Frontal cortex (tissue), 4 donors: Measurements from ENCODE around the gene RAB40C. TPM values are rescaled to one million over a fixed set of nuclear protein-coding genes. Genes with fewer than 3 reads are reported as not detected.
"Not testable (repeated sequence)": the region's sequence is repeated elsewhere in the genome, so short reads cannot be mapped to it uniquely, and the experiment has no call there.

Experiments used
- DNase-seq, 2 donors: peaks; one replicate each; pipeline ENCODE4 v3.0.0; 2012; ENCODE audit warnings: low spot score in 2 of 2
- FAIRE-seq: peaks from 2 replicates; lab custom pipeline; 2012; peaks lifted over from hg19 to GRCh38; lab: Jason Lieb, UNC
- total RNA-seq: library from RNA; depleted of rRNA; stranded (reverse); fragments of >200 nt; gene quantifications from one replicate; pipeline ENCODE4 v1.2.3, GENCODE V29; 2014
- donor health status: control.
- donor health status: control.
- donor health status: control.

RAB40C gene
- total RNA-seq, 1 donor from 2014 or later: 25.3 TPM

DNA sequence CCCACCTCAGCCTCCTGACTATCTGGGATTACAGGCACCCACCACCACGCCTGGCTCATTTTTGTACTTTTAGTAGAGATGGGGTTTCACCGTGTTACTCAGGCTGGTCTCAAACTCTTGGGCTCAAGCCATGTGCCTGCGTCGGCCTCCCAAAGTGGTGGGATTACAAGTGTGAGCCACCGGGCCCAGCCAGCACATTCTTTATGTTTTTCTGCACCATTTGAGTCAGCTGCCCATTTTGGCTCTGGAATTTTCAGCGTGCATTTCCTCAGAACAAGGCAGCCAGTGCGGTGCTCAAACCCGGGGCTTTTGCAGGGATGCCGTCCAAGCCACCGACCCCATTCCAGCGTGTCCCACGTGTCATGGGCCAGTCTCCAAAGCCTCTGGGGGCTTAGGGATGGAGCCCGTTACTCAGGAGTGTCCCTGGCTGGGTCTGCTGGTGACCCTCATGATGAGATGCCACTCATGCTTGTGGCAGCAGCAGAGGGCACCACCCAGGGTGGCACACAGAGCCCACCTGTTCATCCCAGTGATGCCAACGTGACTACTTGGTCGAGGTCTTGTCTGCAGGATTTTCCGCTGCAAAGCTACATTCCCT is 3.7 kb upstream of the RAB40C start:
- FAIRE-seq (no peak), DNase-seq (no peak)

DNA sequence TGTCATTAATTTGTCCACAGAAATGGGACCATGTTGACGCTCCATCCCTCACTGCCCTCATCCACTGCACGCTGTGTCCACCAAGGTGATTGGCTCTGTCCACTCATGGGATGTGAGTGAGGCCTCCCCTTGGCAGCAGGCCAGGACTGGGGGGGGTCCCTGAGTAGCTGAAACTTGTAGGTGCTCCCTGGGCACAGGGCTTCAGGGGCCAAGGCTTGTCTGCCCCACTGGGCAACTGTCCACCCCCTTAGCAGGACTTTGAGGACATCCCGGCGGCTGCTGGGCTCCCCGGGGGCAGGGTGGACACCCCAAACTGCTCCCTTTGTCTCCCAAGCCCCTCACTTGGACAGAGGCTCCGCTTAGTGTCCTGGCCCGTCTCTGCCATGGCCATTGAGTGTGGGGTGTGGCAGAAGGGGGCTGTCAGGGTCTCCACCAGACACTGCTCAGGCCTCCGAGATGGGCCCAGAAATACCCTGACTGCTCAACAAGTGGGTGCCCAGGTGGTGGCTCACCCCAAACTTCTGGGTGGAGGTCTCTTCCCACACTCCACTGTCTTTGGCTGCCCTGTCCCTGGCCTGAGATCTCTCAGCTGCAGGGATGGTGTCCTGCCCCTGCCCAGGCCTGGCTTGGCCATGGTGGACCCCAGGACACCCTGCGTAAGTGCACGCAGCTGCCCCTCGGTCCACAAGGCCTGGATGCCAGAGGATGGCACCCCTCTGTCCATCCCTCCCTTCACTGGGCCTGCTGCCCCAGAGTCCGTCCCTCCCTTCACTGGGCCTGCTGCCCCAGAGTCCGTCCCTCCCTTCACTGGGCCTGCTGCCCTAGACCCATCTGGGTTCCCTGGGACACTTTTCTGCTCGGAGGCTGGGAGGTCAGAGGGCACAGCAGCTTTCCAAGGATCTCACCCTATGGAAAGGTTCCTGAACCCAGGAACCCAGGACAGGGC is 2.9 kb upstream of the RAB40C start:
- no peak for FAIRE-seq
- no peak for DNase-seq

DNA sequence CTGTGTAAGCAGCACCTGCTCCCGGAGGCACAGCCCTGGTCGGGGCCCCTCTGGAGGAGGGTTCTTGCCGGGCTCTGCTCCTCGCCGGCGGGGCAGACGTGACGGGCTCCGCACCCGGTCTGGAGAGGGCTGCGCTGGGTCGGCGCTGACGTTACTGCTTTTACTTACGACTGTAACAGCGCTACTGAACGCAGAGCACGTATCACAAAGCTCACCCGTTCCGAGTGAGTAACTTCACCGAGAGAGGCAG is 1.3 kb upstream of the RAB40C start:
- FAIRE-seq (no peak), DNase-seq (no peak)

DNA sequence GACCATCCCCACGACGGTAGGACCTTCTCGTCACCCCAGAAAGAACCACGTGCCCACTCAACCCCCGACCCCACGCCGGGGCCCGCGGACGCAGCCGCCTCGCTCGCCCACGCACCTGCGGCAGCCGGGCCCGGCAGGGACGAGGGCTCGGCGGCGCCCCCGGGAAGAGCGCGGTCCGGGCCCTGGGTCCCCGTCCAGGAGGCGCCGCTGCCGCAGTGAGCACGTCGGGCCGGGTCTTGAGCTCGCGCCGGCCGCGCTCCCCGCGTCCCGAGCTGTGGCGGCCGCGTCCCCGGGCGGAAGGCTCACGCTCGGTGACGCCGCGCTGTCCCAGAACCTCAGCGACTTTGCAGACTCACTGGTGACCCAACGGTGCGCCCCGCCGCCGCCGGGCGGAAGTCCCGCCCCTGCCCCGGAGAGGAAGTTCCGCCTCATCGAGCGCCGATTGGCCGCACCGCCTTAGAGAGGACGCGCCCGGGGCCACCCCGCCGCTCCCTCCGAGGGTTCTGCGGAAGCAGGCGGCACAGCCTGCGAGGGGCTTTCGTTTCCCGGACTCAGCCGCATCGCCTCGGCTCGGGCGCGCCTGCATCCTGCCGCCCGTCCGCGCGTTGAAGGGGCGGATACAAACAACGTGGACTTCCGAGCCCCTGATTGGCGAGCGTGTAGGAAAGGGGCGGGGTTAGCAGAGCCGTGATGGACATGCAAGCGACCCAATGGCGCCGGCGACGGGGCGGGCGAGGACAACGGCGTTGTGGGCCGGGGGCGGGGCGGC is 793 bp upstream of the RAB40C start:
- peak; percentile 92 to 97 for DNase-seq
- no peak for FAIRE-seq

DNA sequence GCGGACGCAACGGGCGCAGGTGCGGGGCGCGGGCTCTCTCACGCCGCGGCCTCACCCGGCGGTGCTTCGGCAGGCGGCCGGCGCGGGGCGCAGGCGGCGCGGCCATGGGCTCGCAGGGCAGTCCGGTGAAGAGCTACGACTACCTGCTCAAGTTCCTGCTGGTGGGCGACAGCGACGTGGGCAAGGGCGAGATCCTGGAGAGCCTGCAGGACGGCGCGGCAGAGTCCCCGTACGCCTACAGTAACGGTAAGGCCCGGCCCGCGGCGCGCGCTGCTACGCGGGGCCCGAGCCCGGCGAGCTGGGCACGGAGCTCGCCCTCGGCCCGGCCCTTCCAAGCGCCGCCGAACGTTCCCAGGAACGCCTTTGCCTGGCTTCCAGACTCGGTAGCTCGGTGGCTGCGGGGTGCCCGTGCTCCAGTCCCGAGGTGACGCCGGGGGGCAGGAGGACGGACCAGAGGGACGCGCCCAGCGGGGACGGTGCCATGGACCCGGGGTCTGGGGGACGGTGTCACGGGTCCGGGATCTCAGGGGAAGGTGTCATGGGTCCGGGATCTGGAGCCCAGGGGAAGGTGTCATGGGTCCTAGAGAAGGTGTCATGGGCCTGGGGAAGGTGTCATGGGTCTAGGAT is 435 bp downstream of the RAB40C start:
- no peak for FAIRE-seq
- no peak for DNase-seq

DNA sequence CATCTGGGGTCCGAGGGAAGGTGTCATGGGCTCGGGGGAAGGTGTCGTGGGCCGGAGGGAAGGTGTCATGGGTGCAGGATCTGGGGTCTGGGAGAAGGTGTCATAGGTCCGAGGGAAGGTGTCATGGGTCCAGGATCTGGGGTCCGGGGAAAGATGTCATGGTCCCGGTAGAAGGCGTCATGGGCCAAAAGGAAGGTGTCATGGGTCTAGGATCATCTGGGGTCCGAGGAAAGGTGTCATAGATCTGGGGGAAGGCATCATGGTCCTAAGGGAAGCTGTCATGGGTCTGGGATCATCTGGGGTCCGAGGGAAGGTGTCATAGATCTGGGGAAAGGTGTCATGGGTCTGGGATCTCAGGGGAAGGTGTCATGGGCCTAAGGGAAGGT is 942 bp downstream of the RAB40C start:
- no peak for DNase-seq
- FAIRE-seq: no peak

DNA sequence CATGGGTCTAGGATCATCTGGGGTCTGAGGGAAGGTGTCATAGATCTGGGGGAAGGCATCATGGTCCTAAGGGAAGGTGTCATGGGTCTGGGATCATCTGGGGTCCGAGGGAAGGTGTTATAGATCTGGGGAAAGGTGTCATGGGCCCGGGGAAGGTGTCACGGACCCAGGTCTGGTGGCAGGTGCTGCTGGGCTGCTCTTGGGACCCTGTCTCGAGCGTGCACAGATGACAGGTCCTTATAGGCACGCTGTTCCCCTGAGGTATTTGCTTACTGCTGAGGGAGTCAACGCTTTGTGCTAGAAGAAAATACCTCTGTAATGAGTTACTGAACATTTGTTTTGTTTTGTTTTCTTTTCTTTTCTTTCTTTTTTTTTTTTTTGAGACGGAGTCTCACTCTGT is 1.4 kb downstream of the RAB40C start:
- no peak for DNase-seq
- FAIRE-seq: no peak

DNA sequence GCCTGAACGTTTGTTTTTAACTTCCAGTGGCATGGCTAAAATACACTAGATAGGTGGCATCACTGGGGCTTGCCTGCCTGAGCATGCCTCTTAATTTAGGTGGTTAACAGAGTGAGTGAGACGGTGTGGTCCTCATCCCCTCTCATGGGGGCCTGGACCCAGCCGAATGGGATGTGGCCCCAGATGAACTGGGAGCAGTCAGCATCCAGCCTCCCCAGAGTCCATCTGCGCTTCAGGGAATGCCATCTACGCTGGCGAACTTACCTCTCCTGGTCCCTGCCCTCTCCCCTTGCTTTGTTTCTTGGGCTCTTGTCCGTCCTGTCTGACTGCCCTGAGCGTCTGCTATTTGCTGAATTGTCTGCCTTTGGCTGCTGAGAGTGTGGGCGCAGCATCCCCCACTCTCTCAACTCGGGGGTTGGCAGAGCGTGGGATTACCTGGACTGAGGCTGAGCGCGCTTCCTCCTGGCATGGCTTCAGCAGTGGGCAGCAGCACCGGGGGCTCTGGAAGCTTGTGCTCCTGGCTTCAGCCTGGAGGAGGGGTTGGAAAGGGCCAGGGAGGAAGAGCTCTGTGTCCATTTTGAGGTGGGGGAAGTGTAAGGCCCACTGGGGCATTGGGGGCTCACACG is 2.1 kb downstream of the RAB40C start:
- DNase-seq (no peak), FAIRE-seq (no peak)

DNA sequence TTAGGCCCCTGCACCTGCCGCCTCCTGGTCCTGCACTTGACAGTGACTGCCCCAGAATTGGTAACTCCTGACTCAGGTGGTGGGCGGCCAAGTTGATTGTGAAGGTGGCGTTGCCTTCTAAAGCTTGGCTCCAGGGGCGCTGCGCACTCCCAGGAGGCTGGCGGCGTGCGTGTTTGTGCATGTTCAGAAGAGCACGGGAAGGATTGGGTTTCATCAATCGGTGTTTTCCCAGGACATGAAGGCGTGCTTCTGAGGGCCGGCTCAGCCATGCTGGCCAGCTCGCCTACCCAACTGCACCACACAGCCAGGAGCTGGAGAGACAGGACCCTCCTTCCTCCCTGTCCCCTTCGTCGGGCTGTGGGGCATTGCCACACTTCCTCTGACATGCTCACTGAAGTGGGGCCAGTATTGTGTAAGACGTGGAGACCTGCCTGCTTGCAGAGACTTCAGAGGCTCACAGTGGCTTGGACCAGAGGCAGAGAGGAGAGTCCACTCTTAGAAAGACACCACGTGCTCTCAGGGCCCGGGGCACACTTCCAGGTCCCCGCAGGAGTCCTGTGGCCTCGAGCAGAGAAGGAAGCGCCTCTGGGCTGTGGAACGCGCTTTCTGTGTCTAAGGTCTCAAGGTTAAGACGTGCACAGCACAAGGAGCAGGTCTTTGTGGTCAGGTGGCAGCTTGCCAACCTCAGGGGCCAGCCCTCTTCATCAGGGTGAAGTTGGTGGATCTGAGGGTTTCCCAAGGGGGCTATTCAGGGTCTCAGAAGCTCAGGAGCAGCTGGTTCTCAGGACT is 2.8 kb downstream of the RAB40C start:
- DNase-seq: peak in 1 of 2 donors; percentile 54
- no peak for FAIRE-seq

DNA sequence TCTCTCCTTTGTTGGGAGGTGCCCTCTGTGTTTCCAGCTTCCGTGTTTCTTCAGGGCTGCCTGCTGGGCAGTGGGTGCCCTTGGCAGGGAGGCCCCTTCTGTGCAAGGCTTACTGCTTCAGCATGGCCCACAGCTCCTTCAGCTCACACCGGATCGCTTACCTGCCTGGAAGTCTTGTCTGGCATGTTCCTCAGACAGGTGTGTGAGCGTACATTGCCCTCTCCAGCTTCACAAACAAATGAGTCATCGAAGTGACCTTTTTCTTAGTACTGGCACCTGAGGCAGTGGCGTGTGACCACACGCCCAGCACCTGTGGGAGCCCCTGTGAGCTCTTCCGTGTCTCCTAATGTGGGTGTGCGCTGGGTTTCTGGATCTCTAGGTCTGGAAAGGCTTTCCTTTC is 3.5 kb downstream of the RAB40C start:
- FAIRE-seq (no peak), DNase-seq (no peak)

DNA sequence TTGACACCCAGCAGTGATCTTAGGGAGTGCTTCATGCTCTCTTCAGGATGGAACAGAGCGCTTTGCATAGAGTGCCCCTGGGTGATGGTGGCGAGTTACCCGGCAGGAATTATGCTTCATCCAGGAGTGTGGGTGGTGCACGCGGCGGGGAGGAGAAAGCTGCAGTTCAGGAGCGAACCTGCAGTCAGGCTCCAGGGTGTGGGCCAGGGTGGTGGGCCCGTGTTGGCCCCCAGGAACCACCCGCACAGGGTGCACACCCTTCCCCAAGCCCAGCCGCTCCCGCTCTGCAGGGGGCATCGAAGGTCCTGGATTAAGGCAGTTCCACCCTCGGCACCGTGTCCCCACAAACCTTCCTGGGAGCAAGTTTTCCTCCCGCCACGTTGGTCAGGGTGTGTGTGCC is 3.9 kb downstream of the RAB40C start:
- FAIRE-seq: no peak
- no peak for DNase-seq

DNA sequence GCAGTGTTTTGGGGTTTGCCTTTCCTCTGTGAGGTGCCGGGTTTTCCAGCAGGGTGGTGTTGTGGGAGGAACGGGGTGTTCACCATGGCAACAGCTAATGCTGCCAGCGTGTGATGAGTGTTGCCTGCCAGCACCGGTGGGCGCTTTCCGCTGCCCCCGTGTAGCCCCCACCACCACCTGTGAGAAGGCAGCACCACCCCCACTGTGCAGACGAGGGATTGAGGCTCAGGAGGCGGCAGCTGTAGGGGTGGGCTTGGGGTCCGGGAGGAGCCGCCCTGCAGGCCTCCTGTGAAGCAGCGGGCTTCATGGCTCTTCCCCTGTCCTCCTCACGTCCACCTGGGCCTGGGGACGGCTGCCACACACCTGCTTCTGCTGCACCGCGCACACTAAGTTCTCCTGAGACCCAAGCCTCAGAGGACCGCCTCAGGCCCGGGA is 5.2 kb downstream of the RAB40C start:
- no peak for DNase-seq
- FAIRE-seq: no peak

DNA sequence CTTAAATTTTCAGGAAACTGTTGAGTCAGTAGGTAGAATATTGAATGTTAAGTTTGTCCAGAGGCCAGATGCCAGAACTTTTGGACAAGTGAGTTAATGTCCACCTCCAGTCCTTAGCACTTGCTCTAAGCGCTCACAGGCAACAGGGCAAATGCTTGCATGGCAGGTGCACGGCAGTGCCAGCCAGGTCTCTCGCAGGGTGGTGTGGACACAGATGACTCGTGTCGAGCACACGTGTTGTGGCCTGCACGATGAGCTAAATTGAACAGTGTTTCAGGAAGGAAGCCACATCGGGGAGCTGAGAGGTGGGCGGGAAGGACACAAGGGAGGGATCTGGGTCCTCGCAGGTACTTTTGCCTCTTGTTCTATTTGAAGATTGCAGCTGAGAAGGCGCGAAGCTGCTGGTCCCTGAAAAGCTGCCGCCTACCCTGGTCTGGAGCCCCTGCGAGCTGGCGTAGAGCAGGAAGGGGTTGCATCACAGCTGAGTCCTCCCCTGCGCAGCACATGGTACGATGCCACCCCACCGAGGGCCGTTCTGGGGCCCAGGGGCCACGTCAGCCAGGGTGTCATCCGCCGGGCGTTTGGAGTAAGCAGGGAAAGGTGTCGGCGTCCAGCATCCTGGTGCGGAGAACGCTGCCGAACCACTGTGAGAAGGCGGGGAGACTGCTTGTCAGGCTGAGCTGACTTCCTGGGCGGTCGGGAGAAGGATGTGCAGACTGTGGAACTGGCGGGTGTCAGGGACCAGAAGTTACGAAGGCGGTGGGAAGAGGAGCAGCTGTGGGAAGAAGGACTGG is 6.3 kb downstream of the RAB40C start:
- DNase-seq: no peak
- no peak for FAIRE-seq

DNA sequence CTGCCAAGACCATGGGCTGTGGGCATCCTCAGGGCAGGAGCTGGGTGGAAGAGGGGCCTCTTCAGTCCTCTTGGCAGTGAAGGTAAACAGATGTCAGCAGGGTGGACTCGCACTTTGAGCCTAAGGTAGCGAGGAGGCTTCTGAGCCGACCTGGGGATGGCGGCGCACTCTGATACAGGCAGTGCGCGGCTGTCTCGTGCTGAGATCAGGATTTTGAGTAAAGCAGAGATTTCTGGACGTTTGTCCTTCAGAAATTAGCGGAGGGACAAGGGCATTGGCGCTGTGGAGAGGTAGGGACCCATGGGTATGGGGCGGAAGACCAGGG is 6.8 kb downstream of the RAB40C start:
- no peak for FAIRE-seq

DNA sequence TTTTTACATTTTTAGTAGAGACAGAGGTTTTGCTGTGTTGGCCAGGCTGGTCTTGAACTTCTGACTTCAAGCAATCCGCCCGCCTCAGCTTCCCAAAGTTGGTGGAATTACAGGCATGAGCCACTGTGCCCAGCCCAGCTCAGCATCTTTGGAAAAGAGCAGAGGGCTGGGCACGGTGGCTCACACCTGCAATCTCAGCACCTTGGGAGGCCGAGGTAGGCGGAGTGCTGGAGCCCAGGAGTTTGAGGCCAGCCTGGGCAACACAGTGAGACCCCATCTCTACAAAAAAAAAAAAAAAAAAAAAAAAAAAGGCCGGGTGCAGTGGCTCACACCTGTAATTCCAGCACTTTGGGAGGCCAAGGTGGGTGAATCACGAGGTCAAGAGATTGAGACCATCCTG is 7.8 kb downstream of the RAB40C start:
- not testable (repeated sequence) for FAIRE-seq, DNase-seq

More for the DNA sequence above, 6.8 kb downstream of the RAB40C start:
- DNase-seq: no peak

DNA sequence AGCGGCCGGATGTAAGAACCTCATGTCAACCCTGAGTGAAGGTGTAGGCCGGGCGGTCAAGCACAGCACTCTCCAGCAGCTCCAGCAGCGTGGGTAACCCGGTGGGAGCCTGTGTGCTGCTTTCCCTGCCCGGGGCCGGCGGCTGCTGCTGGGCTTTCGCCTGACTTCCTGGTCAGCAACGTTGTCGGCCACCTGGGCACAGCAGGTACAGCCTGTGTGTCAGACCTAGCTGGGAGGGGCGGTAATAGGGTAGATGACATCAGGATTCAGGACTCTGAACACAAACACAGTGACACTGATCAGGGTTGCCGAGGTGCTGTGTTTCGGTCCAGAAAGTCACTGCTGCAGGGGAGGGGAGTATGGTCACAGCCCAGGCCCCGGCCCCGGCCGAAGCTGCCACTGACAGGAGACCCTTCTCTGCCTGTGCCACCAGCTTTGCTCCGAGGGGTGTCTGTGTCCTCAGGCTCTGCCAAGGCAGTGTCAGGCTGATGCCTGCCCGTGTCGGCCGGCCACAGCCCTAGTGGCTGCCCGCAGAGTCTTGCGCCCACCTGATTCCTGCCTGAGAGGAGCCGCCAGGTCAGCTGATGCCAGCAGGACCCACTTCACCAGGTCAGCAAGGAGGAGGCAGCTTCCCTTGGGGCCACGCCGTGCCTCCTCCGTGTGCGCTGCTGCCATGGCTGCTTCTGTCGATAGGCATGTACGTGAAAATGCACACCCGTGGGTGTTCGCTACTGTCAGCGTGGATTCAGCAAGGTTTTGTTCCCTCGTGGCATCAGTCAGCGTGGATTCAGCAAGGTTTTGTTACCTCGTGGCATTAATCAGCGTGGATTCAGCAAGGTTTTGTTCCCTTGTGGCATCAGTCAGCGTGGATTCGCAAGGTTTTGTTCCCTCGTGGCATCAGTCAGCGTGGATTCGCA is 9.2 kb downstream of the RAB40C start:
- DNase-seq (no peak), FAIRE-seq (no peak)

DNA sequence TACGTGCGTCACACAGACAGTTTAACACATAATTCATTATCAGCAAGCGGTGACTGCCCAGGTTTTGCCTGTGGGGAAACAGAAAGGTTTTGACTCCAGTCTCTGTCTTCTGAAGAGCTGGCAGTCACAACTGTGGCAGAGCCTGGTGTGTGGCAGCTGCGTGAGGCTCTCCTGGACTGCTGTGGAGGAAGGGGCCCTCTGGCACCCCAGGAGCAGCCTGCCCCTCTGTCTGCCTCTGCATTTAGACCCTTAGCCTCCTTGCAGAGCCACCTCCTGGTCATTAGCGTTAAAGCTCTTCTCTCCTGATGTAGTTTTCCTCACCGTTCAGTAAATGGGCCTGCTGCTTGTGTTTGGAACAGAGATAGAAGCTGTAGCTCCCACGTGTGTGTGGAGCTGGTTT is 10.9 kb downstream of the RAB40C start:
- DNase-seq: no peak
- FAIRE-seq: no peak

DNA sequence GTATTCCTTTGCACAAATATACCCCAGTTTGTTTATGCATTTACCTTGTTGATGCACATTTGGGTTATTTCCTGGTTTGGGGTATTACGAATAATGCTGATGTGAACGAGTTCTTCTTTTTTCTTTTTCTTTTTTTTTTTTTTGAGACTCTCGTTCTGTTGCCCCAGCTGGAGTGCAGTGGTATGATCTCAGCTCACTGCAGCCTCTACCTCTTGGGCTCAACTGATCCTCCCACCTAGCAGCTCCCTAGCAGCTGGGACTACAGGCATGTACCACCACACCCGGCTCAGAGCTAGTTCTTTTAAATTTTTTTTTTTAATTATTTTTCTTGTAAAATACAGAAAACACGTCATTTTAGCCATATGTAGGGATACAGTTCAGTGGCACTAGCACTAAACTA is 14.1 kb downstream of the RAB40C start:
- DNase-seq (no peak), FAIRE-seq (no peak)
